Adrenal gland (tissue), 5 donors: ENCODE measurements around the gene CSNK2B.
"Not testable (repeated sequence)": the region's sequence is repeated elsewhere in the genome, so short reads cannot be mapped to it uniquely, and the experiment has no call there.

Source experiments
- POLR2A ChIP-seq, 2 donors: fragments of 450-650 bp; IDR thresholded peaks; one replicate each; pipeline ENCODE4 v1.6.1; 2017; ENCODE audit warnings: antibody characterized with exemption in 2 of 2, mild to moderate bottlenecking in 2 of 2, moderate library complexity in 1 of 2
- TF ChIP-seq, protein P1 (sequence below), 6 experiments: fragments of 450-650 bp in 4 of 6; fragments of 200-600 bp in 2 of 6; sonication (generic) in 1 of 6; IDR thresholded peaks; 1 replicate in 5 of 6; 2 replicates in 1 of 6; pipeline versions ENCODE4 v1.5.1 to v1.8.0; 2016 to 2021; ENCODE audit warnings: antibody characterized with exemption in 6 of 6, mild to moderate bottlenecking in 2 of 6, moderate library complexity in 1 of 6
- donor health status: DM: no; HTN: no; CAD: no.

- TF ChIP-seq, protein P1, sequence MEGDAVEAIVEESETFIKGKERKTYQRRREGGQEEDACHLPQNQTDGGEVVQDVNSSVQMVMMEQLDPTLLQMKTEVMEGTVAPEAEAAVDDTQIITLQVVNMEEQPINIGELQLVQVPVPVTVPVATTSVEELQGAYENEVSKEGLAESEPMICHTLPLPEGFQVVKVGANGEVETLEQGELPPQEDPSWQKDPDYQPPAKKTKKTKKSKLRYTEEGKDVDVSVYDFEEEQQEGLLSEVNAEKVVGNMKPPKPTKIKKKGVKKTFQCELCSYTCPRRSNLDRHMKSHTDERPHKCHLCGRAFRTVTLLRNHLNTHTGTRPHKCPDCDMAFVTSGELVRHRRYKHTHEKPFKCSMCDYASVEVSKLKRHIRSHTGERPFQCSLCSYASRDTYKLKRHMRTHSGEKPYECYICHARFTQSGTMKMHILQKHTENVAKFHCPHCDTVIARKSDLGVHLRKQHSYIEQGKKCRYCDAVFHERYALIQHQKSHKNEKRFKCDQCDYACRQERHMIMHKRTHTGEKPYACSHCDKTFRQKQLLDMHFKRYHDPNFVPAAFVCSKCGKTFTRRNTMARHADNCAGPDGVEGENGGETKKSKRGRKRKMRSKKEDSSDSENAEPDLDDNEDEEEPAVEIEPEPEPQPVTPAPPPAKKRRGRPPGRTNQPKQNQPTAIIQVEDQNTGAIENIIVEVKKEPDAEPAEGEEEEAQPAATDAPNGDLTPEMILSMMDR (IDR thresholded peaks at IDR 0.05) = not testable (repeated sequence)
- TF ChIP-seq POLR2A (IDR thresholded peaks at IDR 0.05) = not testable (repeated sequence)
Observed at GRCh38 chr6:31709157-31709556, 43.3 kb downstream of the CSNK2B start.
